NB4 (cell line): ENCODE results near the gene PLBD2.

ENCODE experiments used
- DNase-seq: peaks from one replicate; pipeline ENCODE4 v3.0.0; 2010; ENCODE audit warnings: low read depth
- H3K4me3 ChIP-seq: one replicate; pipeline ENCODE4 v1.5.1; 2011; ENCODE audit warnings: mild to moderate bottlenecking, low read depth, low read length, moderate library complexity
- MAX ChIP-seq: IDR thresholded peaks from 2 replicates; pipeline ENCODE4 v1.6.1; 2011; ENCODE audit warnings: low read depth, low read length
- MYC ChIP-seq: IDR thresholded peaks from 2 replicates; pipeline ENCODE4 v1.6.1; 2011; ENCODE audit warnings: low read depth, low read length
- POLR2A ChIP-seq: IDR thresholded peaks from 2 replicates; pipeline ENCODE4 v1.6.1; 2011; ENCODE audit warnings: mild to moderate bottlenecking; ENCODE audit not compliant: insufficient read length; ENCODE audit errors: extremely low read depth
- TF ChIP-seq, protein P1 (sequence below): IDR thresholded peaks from one replicate; pipeline ENCODE4 v1.5.1; 2012; ENCODE audit warnings: low read depth, low read length

Gene PLBD2

GRCh38 chr12:113420996-113421595 is 62.7 kb downstream of the PLBD2 start:
- TF ChIP-seq POLR2A (no peak), MAX (no peak), MYC (no peak)
- TF ChIP-seq, protein P1, sequence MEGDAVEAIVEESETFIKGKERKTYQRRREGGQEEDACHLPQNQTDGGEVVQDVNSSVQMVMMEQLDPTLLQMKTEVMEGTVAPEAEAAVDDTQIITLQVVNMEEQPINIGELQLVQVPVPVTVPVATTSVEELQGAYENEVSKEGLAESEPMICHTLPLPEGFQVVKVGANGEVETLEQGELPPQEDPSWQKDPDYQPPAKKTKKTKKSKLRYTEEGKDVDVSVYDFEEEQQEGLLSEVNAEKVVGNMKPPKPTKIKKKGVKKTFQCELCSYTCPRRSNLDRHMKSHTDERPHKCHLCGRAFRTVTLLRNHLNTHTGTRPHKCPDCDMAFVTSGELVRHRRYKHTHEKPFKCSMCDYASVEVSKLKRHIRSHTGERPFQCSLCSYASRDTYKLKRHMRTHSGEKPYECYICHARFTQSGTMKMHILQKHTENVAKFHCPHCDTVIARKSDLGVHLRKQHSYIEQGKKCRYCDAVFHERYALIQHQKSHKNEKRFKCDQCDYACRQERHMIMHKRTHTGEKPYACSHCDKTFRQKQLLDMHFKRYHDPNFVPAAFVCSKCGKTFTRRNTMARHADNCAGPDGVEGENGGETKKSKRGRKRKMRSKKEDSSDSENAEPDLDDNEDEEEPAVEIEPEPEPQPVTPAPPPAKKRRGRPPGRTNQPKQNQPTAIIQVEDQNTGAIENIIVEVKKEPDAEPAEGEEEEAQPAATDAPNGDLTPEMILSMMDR, result no peak
- no peak for DNase-seq
- no peak overlapping the region for H3K4me3 ChIP-seq

DNA sequence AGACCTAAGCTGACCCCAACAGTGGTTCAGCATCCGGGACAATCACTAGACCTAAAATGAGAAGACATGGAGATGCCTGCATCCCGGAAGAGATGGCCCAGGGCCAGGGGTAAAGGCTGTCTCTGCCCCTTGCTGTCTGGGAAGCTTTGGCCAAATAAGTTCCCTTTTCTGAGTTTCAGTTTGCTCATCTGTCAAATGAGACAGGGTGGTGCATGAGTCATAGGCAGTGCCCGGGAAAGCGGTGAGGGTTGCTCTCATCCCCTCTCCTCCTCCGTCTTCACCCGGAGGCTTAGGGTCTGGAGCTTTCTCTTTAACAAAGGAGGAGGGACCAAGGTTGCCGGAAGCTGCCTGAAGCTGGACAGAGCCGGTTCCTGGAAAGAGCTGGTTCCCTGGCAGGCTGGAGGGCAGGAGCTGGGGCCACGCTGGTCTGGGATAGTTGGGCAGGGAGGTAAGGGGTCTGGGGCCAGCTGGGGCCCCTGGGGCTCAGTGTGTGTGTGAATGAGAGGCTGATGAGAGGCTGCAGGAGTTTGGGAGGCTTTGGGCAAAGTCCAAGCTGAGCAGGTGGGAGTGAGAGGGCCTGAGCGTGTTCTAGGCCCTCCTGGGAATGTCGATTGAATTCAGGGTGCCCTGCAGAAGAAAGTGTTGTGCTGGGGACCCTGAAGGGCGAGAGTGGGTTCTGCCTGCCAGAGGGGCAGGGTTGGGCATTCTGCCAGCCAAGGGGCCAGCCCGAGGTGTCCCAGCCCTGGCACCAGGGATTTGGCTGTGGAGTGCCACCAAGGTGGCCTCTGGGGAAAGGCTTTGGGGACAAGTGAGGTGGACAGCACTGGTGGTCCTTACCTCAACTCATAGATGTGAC is 63.9 kb downstream of the PLBD2 start, which contains the start of gene SDSL:
TSS of gene SDSL (plus strand) at position 351 of the 856 bp plus-strand sequence. CDS start 5,603 bp downstream, outside the sequence.
- TF ChIP-seq POLR2A (peak; percentile 74), MAX (peak; percentile 71; the same call in 1 of the 2 replicates)
- TF ChIP-seq, protein P1, result no peak
- H3K4me3 ChIP-seq, result peak within 1 kb of the TSS; percentile 79
- DNase-seq, result peak; percentile 99

DNA sequence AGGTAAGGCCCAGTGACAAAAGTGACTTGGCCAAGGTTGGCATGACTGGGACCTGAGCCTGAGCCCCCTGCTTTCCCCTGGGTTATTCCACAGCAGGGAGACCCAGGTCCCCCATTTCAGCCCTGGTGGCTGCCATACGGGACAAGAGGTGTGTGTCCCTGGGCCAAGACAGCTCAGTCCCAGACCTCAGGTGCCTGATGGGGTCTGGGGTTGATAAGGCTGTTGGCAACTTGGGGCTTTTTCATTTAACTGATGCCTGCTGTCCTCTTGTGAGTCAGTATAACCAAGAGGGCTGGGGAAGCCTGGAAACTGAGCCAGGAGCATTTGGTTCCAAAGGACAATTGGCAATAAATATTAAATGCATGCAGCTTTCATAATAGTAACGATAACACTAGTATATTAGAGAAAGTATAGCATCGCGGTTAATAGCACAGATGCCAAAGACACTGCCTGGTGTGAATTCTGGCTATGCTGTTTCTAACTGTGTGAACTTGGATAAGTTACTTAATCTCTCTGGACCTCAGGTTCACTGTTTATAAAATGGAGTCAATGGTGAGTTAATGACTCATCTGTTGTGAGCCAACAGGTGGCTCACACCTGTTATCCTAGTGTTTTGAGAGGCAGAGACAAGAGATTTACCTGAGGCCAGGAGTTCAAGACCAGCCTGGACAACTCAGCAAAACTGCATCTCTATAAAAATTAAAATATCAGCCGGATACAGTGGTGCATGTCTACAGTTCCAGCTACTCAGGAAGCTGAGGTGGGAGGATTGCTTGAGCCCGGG is 64.7 kb downstream of the PLBD2 start:
- TF ChIP-seq, protein P1, result no peak
- TF ChIP-seq MAX (no peak), POLR2A (no peak), MYC (no peak)
- H3K4me3 ChIP-seq, result peak overlapping the region; percentile 79
- DNase-seq, result no peak

- no peak for TF ChIP-seq MAX
- TF ChIP-seq POLR2A, result no peak
- TF ChIP-seq, protein P1, result no peak
- TF ChIP-seq MYC, result no peak
- no peak overlapping the region for H3K4me3 ChIP-seq
- no peak for DNase-seq
Observed at GRCh38 chr12:113424456-113424855, 66.1 kb downstream of the PLBD2 start.

DNA sequence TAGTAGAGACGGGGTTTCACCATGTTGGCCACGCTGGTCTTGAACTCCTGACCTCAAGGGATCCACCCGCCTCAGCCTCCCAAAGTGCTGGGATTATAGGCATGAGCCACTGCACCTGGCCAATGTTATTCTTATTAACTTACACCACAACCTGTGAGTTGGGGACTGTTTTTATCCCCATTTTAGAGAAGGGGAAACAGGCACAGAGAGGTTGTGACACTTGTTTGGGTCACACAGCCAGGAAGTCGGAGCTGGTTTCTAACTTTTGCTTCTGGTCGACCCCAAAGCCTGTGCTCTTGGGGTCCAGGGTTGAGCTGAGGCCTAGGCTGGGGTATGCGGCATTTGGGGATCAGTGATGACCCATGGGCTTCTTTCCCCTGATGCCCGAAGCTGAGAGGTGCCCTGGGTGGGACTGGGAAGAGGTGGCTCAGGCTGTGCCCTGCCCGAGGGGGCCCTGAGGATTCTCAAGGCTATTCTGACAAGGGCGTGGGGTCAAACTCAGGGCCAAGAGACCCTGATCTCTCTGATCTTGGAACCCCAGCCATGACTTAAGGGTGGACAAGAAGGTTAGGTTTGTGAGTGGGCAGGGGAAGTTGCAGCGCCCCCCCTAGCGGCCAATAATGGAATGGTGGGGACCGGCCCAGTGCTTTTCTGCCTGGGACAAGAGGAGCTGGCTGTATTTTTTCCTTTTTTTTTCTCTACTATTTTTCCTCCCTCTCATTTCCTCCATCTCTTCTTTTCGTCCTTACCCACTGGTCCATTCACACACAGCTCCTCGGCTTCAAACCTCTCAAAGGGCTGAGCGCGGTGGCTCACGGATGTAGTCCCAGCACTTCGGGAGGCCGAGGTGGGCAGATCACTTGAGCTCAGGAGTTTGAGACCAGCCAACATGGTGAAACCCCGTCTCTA is 66.8 kb downstream of the PLBD2 start:
- no peak overlapping the region for H3K4me3 ChIP-seq
- peak; percentile 81 for DNase-seq
- 0 out of 2 replicates have a peak, but pooled peaks have one; percentile 3 for TF ChIP-seq MAX
- TF ChIP-seq POLR2A, result no peak
- no peak for TF ChIP-seq MYC
- TF ChIP-seq, protein P1, result peak; percentile 98
